CD4-positive, alpha-beta T cell treated with Interleukin-10 for 1 hour (primary cell): ENCODE data around the gene RPUSD4.

Experiments
- DNase-seq: peaks from one replicate; pipeline ENCODE4 v3.0.0-alpha.2; 2020

The RPUSD4 gene

GRCh38 chr11:126154691-126155090, 56.8 kb downstream of the RPUSD4 start:
- no peak for DNase-seq

- DNase-seq, result no peak
Observed at GRCh38 chr11:126153972-126154371, 57.5 kb downstream of the RPUSD4 start.

GRCh38 chr11:126153006-126153405, 58.4 kb downstream of the RPUSD4 start:
- DNase-seq, result no peak

GRCh38 chr11:126152586-126152985, 58.9 kb downstream of the RPUSD4 start:
- DNase-seq, result no peak

GRCh38 chr11:126152152-126152551, 59.3 kb downstream of the RPUSD4 start:
- DNase-seq, result no peak
